Spleen (tissue), 11 donors: Measurements from ENCODE around the gene FAM53B. TPM values are rescaled to one million over a fixed set of nuclear protein-coding genes. Genes with fewer than 3 reads are reported as not detected.
A peak's percentile ranks its signal among the peaks of the same experiment; 100 is the strongest.

ENCODE experiments used
- DNase-seq: peaks from one replicate; pipeline ENCODE4 v3.0.0-alpha.2; 2020
- H3K27ac ChIP-seq, 8 donors: fragments of 200-600 bp; sonication (generic) in 7 of 8; 1 replicate in 4 of 8; 2 replicates in 4 of 8; pipeline versions ENCODE4 v1.5.0 to v1.8.0; 2016 to 2021; ENCODE audit warnings: inconsistent platforms in 4 of 8, mild to moderate bottlenecking in 4 of 8, moderate library complexity in 1 of 8
- H3K27me3 ChIP-seq, 7 donors: fragments of 200-600 bp; sonication (generic) in 6 of 7; replicated peaks in 1 of 7; 1 replicate in 4 of 7; 2 replicates in 3 of 7; pipeline versions ENCODE4 v1.5.0 to v1.8.0; 2016 to 2021; ENCODE audit warnings: inconsistent platforms in 3 of 7, mild to moderate bottlenecking in 1 of 7
- H3K36me3 ChIP-seq, 6 donors: fragments of 200-600 bp; sonication (generic) in 5 of 6; 1 replicate in 4 of 6; 2 replicates in 2 of 6; pipeline versions ENCODE4 v1.5.0 to v1.8.0; 2016 to 2021; ENCODE audit warnings: inconsistent platforms in 2 of 6
- H3K4me1 ChIP-seq, 6 donors: fragments of 200-600 bp; sonication (generic) in 5 of 6; 1 replicate in 3 of 6; 2 replicates in 3 of 6; pipeline versions ENCODE4 v1.5.0 to v1.8.0; 2016 to 2021; ENCODE audit warnings: inconsistent platforms in 3 of 6
- H3K4me3 ChIP-seq, 8 donors: fragments of 200-600 bp; sonication (generic) in 7 of 8; 1 replicate in 4 of 8; 2 replicates in 4 of 8; pipeline versions ENCODE4 v1.5.0 to v1.8.0; 2016 to 2021; ENCODE audit warnings: inconsistent platforms in 4 of 8, mild to moderate bottlenecking in 4 of 8, moderate library complexity in 2 of 8
- H3K9me3 ChIP-seq, 8 donors: fragments of 200-600 bp; sonication (generic) in 7 of 8; 1 replicate in 4 of 8; 2 replicates in 4 of 8; pipeline versions ENCODE4 v1.5.0 to v1.8.0; 2016 to 2021; ENCODE audit warnings: inconsistent platforms in 4 of 8
- POLR2A ChIP-seq, 3 donors: fragments of 450-650 bp; IDR thresholded peaks; one replicate each; pipeline ENCODE4 v1.5.1; 2017; ENCODE audit warnings: antibody characterized with exemption in 3 of 3, mild to moderate bottlenecking in 1 of 3
- POLR2AphosphoS5 ChIP-seq, 3 donors: sonication (generic); formaldehyde crosslinking; IDR thresholded peaks; one replicate each; pipeline ENCODE4 v1.5.1; 2017; ENCODE audit warnings: antibody characterized with exemption in 3 of 3
- WGBS, 5 donors: extraction: QIAGEN DNeasy Blood & Tissue Kit in 3 of 5; methylation state at CpG; one replicate each; pipeline versions ENCODE4 v1.1.5 to v1.1.7; 2013 to 2018; 5-methylcytosine and 5-hydroxymethylcytosine counted together
- intact Hi-C: fragments of 100-400 bp; cut with DNase I; formaldehyde crosslinking; loops from one replicate; pipeline ENCODE4 v1.15.0; 2023; ENCODE audit warnings: low total_unique reads
- polyA plus RNA-seq, 3 donors: library from polyadenylated mRNA; stranded (reverse); fragments of 200-250 nt; gene quantifications; one replicate each; pipeline ENCODE4 v1.2.1, GENCODE V29; 2013
- total RNA-seq, 7 donors: library from RNA; depleted of rRNA in 3 of 7; stranded (reverse); fragments of >200 nt in 3 of 7; fragmentation: NEBNext Ultra II Directional in 4 of 7; extraction: Animal tissue kit (Norgen Biotek cat#: 25700) in 4 of 7; gene quantifications; one replicate each; pipeline versions ENCODE4 v1.1.0 to v1.2.1, GENCODE V29; 2016 to 2021
- TF ChIP-seq, protein P1 (sequence below), 11 experiments: fragments of 200-600 bp in 7 of 11; fragments of 450-650 bp in 4 of 11; sonication (generic) in 4 of 11; IDR thresholded peaks in 8 of 11; conservative IDR thresholded peaks in 3 of 11; 1 replicate in 7 of 11; 2 replicates in 4 of 11; pipeline versions ENCODE4 v1.4.0 to v1.8.0; 2016 to 2021; ENCODE audit warnings: antibody characterized with exemption in 11 of 11, inconsistent platforms in 4 of 11, mild to moderate bottlenecking in 1 of 11
- donor health status: healthy with polysubstance abuse.
- donor health status: DM: no; HTN: no; CAD: no; lungs with moderate emphysema.
- donor health status: DM: no; HTN: no; CAD: no.
- donor health status: Bipolar disorder and iron deficiency.
- donor health status: healthy.
- donor health status: DM: no; HTN: no; CAD: no.
- donor health status: DM: yes; HTN: yes; CAD: no.

The FAM53B gene
- total and polyA plus RNA-seq, 10 donors = 13.3 to 94.0 (median 56.2) TPM

DNA sequence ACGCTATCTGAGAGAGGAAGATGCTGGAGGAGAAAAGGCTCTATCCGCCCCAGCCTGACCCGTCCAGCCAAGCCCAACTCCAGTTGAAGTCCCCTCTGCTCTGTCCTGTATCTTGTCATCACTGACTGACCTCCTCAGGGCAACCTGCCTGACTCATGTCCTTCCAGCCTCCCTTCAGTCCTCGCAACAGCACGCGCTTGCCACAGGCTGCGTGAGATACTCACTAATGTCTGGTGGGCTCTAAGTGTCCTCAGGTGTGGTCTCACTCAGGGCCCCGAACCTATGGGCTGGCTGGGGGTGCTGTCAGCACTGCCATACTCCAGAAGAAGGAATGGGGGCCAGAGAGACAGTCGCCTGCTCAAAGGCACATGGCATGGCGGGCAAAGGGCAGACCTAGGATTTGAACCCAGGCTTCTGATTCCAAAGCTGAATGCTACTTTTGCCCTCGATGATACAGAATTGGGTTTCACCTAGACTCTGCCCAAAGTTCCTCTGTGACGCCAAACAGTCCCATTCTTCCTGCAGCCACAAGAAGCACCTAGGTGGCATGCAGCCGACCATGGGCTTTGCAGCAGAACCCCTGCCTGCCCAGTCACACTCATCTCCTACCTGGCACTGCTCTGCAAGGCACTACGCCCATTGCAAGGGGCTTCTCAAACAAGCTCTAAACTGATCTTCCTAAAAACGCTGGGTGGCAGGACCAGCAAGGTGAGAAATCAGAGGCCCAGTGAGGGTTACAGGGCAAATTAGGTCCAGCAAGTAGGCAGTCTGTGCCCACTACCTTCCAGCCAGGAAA is 8.5 kb downstream of the FAM53B start:
- 81 to 89% (median 88%) methylated on average over 15 of the region's 15 CpGs for WGBS, 5 donors
- intact Hi-C loops = no loop called here
- H3K36me3 ChIP-seq = peaks cover 0 to 35% (median 0%) of the 10 kb centered on the region in 6 donors
- H3K27me3 ChIP-seq = no peaks in the 10 kb centered on the region
- peak overlapping the region in 1 of 8 donors; percentile 26 for H3K4me3 ChIP-seq
- H3K4me1 ChIP-seq = peaks cover 88 to 100% (median 100%) of the 10 kb centered on the region in 6 donors
- TF ChIP-seq, protein P1, sequence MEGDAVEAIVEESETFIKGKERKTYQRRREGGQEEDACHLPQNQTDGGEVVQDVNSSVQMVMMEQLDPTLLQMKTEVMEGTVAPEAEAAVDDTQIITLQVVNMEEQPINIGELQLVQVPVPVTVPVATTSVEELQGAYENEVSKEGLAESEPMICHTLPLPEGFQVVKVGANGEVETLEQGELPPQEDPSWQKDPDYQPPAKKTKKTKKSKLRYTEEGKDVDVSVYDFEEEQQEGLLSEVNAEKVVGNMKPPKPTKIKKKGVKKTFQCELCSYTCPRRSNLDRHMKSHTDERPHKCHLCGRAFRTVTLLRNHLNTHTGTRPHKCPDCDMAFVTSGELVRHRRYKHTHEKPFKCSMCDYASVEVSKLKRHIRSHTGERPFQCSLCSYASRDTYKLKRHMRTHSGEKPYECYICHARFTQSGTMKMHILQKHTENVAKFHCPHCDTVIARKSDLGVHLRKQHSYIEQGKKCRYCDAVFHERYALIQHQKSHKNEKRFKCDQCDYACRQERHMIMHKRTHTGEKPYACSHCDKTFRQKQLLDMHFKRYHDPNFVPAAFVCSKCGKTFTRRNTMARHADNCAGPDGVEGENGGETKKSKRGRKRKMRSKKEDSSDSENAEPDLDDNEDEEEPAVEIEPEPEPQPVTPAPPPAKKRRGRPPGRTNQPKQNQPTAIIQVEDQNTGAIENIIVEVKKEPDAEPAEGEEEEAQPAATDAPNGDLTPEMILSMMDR (IDR thresholded peaks at IDR 0.05 in 8 of 11, conservative IDR thresholded peaks at IDR 0.05 in 3 of 11) = no peak
- TF ChIP-seq POLR2A (IDR thresholded peaks at IDR 0.05) (no peak), POLR2AphosphoS5 (IDR thresholded peaks at IDR 0.05) (peak in 1 of 3 donors; percentile 11)
- DNase-seq = peak; percentile 75
- H3K27ac ChIP-seq = peak overlapping the region in 7 of 8 donors; percentile 71 to 95 (median 92)
- no peaks in the 10 kb centered on the region for H3K9me3 ChIP-seq

DNA sequence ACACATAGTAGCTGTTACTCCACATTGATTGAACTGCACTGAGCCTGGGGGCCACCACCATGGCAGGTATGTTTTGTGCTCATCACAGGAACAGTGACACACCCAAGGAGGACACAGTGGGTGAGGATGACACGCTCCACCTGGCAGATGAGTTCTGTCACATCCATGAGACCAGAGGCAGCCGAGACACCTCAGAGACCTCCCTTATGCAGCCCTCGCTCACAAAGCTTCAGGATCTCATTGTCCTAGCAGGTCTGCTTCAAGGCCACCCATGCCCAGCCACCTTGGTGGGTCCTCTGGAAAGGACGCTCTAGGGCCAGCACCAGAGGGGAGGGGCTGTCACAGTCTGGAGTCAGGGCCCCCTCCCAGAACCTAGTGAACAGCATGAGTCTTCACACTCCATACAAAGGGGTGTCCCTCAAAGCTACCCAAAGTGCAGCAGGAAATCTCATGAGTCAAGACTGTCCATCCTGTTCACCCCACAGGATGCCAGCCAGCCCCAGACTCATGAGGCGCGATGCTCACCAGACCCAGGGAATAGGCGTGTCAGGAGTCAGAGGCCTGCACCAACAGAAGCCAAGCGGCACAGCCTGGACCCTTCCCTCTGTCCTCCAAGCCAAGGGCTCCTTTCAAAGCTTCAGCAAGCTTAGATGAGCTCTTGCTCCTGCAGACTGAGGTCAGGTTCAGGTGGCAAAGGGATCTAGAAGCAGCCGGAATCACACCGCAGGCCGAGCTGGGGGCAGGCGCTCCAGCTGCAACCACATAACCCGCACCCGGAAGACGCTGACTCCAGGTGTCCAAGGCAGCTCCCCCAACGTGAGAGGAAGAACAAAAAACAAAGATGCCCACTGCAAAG is 9.6 kb downstream of the FAM53B start:
- Histone ChIP-seq H3K9me3 (no peaks in the 10 kb centered on the region), H3K4me1 (peaks cover 88 to 100% (median 100%) of the 10 kb centered on the region in 6 donors), H3K27ac (peak overlapping the region; percentile 71 to 95 (median 87)), H3K4me3 (peak overlapping the region in 1 of 8 donors; percentile 40), H3K36me3 (peaks cover 0 to 39% (median 0%) of the 10 kb centered on the region in 6 donors), H3K27me3 (no peaks in the 10 kb centered on the region)
- 67 to 83% (median 77%) methylated on average over 13 to 16 of the region's 16 CpGs for WGBS, 5 donors
- TF ChIP-seq POLR2AphosphoS5 (IDR thresholded peaks at IDR 0.05) = peak; percentile 39 to 75 (median 46)
- TF ChIP-seq, protein P1 (IDR thresholded peaks at IDR 0.05 in 8 of 11, conservative IDR thresholded peaks at IDR 0.05 in 3 of 11) = no peak
- peak; percentile 85 for DNase-seq
- intact Hi-C loops = no loop called here

DNA sequence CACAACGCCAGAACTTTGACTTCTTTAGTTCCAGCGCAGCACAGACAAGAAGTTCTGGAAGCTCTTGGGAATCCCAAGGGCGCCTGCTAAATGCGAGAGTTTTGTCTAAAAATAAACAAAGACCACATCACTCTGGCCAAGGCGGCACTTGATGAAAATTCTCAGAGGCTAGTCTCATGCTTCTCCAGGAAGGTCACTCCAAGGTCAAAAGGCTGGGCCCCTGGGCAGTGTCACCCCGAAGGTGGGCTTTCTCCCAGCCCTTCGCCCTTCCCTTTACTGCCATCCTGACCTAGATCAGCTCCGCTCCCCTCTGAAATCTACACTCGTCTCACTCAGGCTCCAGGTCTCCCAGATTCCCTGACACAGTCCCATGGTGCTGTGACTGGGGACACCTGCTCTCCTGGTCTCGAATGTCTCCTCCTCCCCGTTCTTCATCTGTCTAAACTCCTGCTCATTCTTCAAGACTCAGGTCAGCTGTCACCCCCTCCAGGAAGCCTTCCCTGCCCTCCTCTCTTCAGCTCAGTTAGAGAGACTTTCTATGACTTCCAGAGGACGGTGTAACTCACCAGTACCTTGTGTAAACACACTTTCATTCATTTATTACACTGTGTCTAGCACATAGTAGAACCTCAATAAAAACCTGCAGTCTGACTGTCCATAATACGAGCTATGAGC is 10.5 kb downstream of the FAM53B start:
- WGBS, 5 donors = 63 to 79% (median 74%) methylated on average over 13 of the region's 13 CpGs
- peak overlapping the region; percentile 71 to 95 (median 87) for H3K27ac ChIP-seq

More for the DNA sequence above, 10.5 kb downstream of the FAM53B start:
- H3K9me3 ChIP-seq = no peaks in the 10 kb centered on the region
- intact Hi-C loops = no loop called here
- H3K36me3 ChIP-seq = peaks cover 0 to 39% (median 0%) of the 10 kb centered on the region in 6 donors
- TF ChIP-seq, protein P1 (IDR thresholded peaks at IDR 0.05 in 8 of 11, conservative IDR thresholded peaks at IDR 0.05 in 3 of 11) = no peak
- TF ChIP-seq POLR2A (IDR thresholded peaks at IDR 0.05) (no peak), POLR2AphosphoS5 (IDR thresholded peaks at IDR 0.05) (no peak)
- no peaks in the 10 kb centered on the region for H3K27me3 ChIP-seq
- peaks cover 88 to 100% (median 100%) of the 10 kb centered on the region in 6 donors for H3K4me1 ChIP-seq
- no peak for DNase-seq
- peak overlapping the region in 1 of 8 donors; percentile 40 for H3K4me3 ChIP-seq
